HL-60/S4 treated with retinoic acid at 250 ng/mL for 4 days and 3 days (cell line): ENCODE measurements around the gene ABHD1.

Experiments
- in situ Hi-C: fragments of 300-500 bp; cut with MboI; formaldehyde crosslinking; loops from 2 replicates; pipeline ENCODE4 v1.7.0; 2022; ENCODE audit warnings: low sequenced_read_pairs

ABHD1 gene

DNA sequence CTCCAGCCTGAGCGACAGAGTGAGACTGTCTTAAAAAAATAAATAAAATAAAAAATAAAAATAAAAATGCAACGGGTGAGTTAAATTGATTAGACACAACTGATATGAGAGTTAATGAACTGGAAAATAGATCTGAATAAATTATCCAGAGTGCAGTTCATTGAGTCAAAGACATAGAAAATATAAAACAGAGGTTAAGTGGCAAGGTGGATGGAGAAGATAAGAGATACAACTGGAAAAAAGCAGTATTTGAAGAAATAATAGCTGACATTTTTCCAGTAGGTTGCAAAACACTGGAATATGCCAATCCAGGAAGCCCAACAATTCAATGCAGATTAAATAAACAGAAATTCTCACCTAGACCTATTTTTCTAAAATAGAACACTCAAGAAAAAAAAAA is 15.4 kb upstream of the ABHD1 start:
- in situ Hi-C loops: loop anchor here (25.0 kb wide), 1 partner anchor 179 kb away; the partner anchor contains the start of genes DNAJC5G and TRIM54

DNA sequence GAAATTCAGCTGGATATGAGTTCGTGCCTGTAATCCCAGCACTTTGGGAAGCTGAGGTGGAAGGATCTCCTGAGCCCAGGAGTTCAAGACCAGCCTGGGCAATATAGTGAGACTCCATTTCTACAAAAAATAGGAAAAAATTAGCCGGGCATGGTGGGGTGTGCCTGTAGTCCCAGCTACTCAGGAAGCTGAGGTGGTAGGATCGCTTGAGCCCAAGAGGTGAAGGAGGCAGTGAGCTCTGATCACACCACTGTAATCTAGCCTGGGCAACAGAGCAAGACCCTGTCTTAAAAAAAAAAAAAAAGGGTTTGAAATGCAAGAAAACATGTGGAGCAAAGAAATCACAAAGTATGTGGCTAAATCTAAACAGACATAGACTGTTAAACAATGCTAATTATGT is 14.5 kb upstream of the ABHD1 start:
- in situ Hi-C loops: loop anchor here (25.0 kb wide), 1 partner anchor 178 kb away; the partner anchor contains the start of genes DNAJC5G and TRIM54

DNA sequence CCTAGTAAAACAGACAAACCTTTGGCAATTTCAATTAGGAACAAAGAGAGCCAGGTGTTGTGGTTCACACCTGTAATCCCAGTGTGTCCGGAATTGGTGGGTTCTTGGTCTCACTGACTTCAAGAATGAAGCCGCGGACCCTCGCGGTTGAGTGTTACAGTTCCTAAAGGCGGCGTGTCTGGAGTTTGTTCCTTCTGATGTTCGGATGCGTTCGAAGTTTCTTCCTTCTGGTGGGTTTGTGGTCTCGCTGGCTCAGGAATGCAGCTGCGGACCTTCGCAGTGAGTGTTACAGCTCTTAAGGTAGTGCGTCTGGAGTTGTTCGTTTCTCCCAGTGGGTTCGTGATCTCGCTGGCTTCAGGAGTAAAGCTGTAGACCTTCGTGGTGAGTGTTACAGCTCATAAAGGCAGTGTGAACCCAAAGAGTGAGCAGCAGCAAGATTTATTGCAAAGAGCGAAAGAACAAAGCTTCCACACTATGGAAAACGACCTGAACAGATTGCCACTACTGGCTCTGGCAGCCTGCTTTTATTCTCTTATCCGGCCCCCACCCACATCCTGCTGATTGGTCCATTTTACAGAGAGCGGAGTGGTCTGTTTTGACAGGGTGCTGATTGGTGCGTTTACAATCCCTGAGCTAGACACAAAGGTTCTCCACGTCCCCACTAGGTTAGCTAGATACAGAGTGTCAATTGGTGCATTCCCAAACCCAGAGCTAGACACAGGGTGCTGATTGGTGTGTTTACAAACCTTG is 12.8 kb upstream of the ABHD1 start:
- in situ Hi-C loops: loop anchor here (25.0 kb wide), 1 partner anchor 177 kb away; the partner anchor contains the start of genes DNAJC5G and TRIM54

DNA sequence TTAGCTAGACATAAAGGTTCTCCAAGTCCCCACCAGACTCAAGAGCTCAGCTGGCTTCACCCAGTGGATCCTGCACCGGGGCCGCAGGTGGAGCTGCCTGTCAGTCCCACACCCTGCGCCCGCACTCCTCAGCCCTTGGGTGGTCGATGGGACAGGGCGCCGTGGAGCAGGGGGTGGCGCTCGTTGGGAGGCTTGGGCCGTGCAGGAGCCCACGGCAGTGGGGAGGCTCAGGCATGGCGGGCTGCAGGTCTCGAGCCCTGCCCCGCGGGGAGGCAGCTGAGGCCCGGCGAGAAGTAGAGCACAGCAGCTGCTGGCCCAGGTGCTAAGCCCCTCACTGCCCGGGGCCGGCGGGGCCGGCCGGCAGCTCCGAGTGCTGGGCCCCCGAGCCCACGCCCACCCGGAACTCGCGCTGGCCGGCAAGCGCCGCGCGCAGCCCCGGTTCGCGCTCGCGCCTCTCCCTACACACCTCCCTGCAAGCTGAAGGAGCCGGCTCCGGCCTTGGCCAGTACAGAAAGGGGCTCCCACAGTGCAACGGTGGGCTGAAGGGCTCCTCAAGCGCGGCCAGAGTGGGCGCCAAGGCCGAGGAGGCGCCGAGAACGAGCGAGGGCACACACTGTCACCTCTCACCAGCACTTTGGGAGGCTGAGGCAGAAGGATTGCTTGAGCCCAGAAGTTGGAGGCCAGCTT is 12.1 kb upstream of the ABHD1 start:
- in situ Hi-C loops: loop anchor here (25.0 kb wide), 1 partner anchor 176 kb away; the partner anchor contains the start of genes DNAJC5G and TRIM54

DNA sequence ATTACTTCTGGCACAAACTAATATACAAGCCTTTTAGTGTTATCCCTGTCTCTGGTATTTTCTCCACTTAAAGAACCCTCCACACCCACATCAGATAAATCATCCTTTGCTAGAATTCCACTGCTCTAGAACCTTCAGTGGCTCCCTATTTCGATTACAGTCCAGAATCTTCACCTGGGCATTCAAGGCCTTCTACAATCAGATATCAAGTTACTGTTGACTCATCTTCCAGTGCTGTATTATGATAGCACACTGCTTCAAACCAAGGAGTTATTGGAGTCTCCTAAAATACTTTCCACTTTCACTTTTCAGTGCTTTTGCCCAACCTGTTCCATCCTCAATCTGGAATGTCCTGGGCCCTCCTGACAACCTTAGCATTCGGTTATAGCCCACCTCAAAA is 8.1 kb upstream of the ABHD1 start:
- in situ Hi-C loops: loop anchor here (25.0 kb wide), 1 partner anchor 172 kb away; the partner anchor contains the start of genes DNAJC5G and TRIM54

DNA sequence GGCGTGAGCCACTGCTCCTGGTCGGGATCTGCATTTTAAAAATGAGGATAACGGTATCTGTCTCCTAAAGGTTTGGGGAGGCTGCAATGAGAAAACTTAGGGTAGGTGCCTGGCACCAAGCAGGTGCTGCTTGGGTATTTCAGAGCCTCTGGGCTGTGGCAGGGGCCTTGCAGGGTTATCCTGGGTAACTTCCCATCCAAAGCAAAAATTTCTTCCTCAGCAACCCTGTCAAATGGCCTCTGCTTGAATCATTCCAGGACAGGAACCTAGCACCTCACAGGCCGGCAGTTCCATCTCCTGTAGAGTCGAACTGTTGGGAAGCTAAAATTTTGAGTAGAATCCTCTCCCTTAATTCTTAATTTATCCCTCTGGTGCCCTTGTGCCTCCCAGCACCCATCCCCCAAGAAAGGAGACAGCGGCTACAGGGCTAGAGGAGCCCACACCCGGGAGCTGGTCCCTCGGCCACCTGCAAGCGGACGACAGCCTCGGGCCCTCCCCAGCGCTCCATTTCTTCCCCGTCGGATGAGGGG is 5.6 kb upstream of the ABHD1 start:
- in situ Hi-C loops: loop anchor here (25.0 kb wide), 1 partner anchor 169 kb away; the partner anchor contains the start of genes DNAJC5G and TRIM54

DNA sequence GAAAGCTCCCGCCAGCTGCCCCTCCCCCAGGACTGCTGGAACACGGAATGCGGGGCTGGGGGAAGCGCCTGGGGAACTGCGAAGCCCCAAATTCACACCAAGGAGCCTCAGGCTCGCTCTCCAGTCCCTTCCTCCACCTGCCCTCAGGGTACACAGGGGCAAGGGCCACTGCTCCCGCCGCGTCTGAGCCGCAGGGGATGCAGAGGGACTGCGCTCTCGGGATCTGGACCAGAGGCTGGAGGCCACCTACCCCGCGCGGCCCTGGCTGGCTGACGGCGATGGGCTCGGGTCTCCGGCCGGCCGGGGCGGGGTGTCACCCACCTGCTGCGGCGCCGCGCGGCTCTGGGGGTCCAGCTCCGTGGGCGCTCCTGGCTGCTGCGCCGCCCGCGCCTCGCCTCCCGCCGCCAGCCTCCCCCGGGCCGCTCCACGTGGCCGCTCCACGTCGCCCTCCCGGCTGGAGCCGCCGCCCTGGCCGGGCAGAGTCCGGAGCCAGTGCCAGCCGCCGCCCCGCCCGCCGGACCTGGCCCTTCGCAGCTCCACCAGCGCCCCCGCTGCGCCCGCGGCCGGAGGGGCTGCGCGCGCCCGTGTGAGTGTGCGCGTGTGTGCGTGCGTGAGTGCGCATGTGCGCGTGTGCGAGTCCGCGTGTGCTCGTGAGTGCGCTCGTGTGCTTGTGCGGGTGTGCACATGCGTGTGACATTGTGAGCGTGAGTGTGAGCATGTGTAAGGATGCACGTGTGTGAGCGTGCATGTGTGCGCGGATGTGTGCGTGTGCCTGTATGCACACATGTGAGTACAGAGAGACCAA is 4.9 kb upstream of the ABHD1 start, which contains the start of gene CGREF1:
Gene CGREF1, minus strand, starts transcription at position 604 of the 805 bp plus-strand sequence. CDS start 14,762 bp downstream, outside the sequence.
- in situ Hi-C loops: loop anchor here (25.0 kb wide), 1 partner anchor 169 kb away; the partner anchor contains the start of genes DNAJC5G and TRIM54

DNA sequence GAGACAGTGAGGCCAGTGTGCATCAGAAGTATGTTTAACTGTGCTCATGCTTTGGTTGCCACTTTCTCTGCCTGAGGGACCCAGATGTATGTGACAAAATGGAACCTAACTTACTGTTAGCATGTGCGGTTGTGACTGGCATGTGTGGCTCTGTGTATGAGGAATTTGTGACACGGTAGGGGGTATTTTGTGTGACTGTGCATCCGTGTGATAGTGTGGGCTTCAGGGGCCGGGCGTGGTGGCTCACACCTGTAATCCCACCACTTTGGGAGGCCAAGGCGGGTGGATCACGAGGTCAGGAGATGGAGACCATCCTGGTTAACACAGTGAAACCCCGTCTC is 4.3 kb upstream of the ABHD1 start:
- in situ Hi-C loops: loop anchor here (25.0 kb wide), 1 partner anchor 168 kb away; the partner anchor contains the start of genes DNAJC5G and TRIM54

DNA sequence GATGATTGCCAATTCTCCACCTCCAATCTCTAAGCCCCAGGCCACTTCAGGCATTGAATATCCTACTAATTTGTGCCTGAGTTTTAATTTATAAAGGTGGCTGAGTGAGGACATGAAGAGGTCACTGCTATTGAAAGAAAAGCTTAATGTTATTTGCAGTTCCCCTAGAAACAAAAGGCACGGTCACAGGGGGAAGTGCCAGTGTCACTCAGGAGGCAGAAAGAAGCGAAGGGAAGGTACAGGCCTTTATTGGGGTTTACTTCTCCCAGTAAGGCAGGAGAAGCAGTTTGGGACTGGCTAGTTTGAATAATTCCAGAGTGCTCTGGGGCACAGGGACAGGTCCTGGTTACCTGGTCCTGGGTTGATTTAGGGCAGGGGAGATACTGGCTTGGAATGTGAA is 1.7 kb upstream of the ABHD1 start:
- in situ Hi-C loops: loop anchor here (25.0 kb wide), 1 partner anchor 165 kb away; the partner anchor contains the start of genes DNAJC5G and TRIM54

DNA sequence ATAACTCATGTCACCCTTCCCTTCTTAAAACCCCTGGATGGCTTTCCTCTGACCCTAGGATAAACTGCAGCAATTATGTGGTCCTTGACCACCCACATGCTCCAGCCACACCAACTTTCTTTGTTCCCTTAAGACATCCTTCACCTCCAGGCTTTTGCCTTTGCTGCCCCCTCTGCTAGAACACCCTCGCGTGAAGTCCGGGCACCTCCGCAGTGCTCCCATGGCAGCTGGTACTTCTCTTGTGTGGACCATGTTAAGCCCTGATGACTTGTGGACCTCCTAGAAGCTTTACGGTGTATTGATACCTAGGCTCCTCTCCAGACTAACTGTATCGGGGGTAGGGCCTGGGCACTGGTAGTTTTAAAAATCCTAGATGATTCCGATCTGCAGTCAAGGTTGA is 824 bp upstream of the ABHD1 start:
- in situ Hi-C loops: loop anchor here (25.0 kb wide), 1 partner anchor 165 kb away; the partner anchor contains the start of genes DNAJC5G and TRIM54

DNA sequence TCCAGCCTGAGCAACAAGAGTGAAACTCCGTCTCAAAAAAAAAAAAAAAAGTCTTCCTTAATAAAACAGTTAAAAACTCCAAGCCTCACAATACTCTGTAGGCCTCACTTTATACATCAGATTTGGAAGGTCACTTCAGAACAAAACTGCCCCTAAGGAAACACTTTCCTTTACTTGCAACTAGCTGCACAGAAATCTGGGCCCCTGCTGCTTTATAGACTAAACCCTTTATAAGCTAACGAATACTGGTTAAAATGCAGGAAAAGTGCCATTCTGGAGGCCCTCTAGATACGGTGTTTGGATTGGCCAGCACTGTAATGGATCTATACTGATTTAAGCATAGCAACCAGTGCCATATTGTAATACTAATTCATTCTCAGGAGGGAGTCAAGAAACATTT is 1.5 kb downstream of the ABHD1 start:
- in situ Hi-C loops: no loop called here

DNA sequence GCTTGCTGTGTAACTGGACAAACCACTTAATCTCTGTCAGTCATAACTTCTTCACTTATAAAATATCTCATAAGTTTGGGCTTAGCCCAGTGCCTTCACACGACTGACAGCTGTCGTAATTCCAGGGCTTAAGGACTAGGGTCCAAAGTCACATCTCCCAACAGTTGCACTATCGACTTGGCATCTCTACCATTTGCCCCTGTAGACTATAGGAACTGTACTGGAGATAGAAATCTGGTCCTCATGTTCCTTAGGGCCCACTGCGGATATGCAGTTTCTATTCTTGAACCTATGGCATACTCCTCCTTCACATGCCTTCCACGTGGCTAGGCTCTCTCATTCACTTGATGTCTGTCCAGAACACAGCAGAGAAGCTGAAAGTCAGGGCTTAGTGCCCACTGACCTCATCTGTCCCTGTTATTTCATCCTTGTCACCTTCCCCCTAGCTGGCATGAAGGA is 2.7 kb downstream of the ABHD1 start:
- in situ Hi-C loops: no loop called here

DNA sequence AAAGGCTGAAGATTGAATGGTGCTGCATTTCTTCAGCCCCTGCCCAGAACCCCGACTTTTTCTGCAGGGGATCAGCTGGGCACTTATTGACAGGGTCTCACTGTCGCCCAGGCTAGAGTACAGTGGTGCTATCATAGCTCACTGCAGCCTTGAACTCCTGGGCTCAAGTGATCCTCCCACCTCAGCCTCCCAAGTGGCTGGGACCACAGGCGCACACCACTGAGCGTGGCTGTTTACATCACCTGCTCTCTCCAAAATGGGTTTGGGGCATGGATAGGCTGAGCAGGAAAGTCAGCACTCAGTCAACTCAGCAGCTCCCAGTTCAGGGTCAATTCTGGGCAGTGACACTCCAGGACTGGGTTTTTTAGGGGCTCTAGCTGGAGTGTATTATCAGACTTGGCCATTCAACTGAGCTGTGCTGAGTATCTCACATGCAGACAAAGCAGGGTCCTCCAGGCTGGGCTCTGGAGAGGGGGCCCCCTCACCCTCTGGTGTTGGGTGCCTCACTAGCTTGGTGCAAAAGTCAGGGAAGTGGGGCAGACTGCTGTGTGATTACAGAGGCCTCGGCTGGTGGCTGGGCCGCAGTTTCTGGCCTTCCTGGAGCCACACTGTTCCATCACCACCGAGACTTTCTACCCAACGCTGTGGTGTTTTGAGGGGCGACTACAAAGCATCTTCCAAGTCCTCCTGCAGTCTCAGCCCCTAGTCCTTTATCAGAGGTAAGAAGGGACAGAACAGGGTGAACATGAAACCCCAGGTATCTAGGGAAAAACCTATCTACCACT is 4.5 kb downstream of the ABHD1 start:
- in situ Hi-C loops: no loop called here

DNA sequence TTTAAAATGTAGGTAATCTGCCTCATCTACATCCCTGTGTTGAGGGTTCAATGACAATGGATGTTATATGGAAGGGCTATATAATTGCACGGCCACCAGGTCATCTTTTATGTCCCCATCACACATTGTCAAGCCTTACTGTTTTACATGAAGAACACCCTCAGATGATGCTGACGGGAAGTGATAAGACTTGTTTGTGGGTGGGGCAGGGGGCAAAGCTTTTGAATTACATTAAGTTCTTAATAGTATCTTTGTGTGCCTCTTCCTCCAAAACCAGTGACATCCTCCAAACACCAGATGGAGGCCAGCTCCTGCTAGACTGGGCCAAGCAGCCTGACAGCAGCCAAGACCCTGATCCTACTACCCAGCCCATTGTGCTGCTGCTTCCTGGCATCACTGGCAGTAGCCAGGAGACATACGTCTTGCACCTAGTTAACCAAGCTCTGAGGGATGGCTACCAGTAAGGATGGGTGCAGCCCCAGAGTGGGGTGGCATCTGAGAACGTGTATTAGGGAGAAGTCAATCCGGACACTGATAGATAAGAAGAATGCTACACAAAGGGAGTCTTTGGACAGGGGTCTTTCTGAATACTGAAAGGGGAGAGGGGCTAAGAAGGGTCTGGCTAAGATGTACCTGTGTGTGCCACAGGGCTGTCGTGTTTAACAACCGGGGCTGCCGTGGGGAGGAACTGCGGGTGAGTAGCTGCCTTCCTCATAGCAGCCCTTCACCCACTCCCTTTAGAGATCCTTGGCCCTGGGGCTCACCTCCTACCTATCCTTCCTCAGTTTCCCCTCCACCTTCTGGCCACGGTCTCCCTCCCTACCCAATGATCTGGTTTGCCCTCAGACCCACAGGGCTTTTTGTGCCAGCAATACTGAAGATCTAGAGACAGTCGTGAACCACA is 5.3 kb downstream of the ABHD1 start:
- in situ Hi-C loops: no loop called here

DNA sequence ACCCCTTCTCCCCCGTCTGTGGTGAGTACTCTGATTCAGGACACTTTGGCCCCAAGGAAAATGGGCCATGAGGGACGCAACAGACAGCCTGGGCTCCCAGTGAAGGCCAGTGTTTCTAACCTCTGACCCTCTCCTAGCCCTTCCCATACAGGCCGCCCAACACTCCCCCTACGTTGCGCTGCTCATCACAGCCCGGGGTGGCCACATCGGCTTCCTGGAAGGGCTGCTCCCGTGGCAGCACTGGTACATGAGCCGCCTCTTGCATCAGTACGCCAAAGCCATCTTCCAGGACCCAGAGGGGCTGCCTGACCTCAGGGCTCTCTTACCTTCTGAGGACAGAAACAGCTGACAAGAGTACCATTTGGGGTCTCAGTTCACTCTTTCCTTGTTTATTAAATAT is 6.8 kb downstream of the ABHD1 start:
- in situ Hi-C loops: no loop called here

DNA sequence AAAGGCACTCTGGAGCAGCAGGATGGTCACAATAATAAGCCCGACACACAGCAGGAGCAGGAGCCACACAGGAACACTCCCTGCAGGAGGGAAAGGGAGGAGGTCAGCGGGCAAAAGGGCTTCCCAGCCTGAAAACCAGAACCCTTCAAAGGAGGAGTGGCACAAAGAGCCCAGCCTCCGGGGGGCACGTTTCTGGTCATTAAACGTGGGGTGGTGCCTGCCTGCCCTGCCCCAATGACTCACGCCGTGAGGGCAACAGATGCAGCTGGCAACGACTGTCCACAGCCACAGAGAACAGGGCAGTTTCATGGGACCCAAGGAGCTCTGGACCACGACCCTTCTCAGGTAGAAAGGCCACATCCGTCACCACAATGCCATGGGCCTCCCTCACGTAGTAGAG is 7.8 kb downstream of the ABHD1 start:
- in situ Hi-C loops: no loop called here

DNA sequence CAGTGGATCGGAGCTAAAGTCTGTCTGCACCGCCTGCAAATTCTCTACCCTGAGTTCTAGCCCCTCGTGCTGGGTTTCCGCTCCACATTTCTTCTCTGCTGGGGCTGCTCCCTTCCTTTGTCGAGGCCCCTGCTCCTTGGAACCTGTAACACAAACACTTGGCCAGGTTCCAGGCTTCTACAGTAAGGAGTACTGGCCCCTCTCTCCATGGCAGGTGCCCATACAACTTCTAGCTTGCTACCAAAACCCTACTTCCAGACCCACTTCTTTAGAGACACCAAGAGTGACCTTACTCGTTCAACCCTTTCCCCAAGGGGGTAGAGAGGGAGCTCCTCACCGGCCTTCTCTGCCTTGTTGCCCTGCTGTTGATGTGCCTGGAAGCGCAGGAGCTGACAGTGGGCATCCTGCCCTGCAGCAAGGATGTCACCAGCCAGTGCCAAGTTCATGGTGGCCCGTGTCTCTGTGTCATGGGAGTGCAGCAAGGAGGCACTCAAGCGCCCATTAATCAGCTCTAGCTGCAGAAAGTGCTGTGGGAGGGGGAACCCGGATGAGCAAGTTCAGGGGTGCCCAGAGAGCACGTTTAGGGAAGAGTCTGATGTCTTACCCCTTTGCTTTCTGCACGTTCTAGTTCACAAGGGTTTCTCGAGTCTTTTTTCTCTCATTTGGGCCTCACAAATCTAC is 9.7 kb downstream of the ABHD1 start:
- in situ Hi-C loops: no loop called here
